ENCODE data around the gene BMP10.

GRCh38 chr2:68819556-68819955 lies 51.6 kb downstream of the BMP10 start:
- no peak for TF ChIP-seq EZH2 (IDR thresholded peaks at IDR 0.05; ENCODE audit: low read length)
- TF ChIP-seq CTCF (optimal IDR thresholded peaks at IDR 0.05 in 1 of 3, IDR thresholded peaks at IDR 0.05 in 1 of 3, conservative IDR thresholded peaks at IDR 0.05 in 1 of 3; ENCODE audit: extremely low read depth in 1 of 3, insufficient read depth in 2 of 3, low read length in 3 of 3), result no peak
